GM12801 (cell line): ENCODE results near the gene VAV3.

ENCODE experiments used
- CTCF ChIP-seq: IDR thresholded peaks from one replicate; pipeline ENCODE4 v1.5.1; 2011; ENCODE audit warnings: control low read depth; ENCODE audit not compliant: insufficient read length; ENCODE audit errors: extremely low read depth

The VAV3 gene

GRCh38 chr1:107896936-107897335, 68.0 kb downstream of the VAV3 start:
- TF ChIP-seq CTCF: no peak

- no peak for TF ChIP-seq CTCF
Observed at GRCh38 chr1:107896401-107896800, 68.6 kb downstream of the VAV3 start.

- TF ChIP-seq CTCF: no peak
Observed at GRCh38 chr1:107895403-107896191, 69.4 kb downstream of the VAV3 start.

GRCh38 chr1:107894605-107895004, 70.4 kb downstream of the VAV3 start:
- no peak for TF ChIP-seq CTCF

GRCh38 chr1:107889524-107889923, 75.5 kb downstream of the VAV3 start:
- TF ChIP-seq CTCF: no peak

- TF ChIP-seq CTCF: no peak
Observed at GRCh38 chr1:107883562-107883961, 81.4 kb downstream of the VAV3 start.

- TF ChIP-seq CTCF: no peak
Observed at GRCh38 chr1:107879927-107880326, 85.1 kb downstream of the VAV3 start.

GRCh38 chr1:107879346-107879745, 85.6 kb downstream of the VAV3 start:
- TF ChIP-seq CTCF: no peak
